Mucosa of descending colon (tissue), 3 donors: Measurements from ENCODE around the gene EPN2. TPM values are rescaled to one million over a fixed set of nuclear protein-coding genes. Genes with fewer than 3 reads are reported as not detected.
A peak's percentile ranks its signal among the peaks of the same experiment; 100 is the strongest.

ENCODE experiments used
- ATAC-seq: fragments of 200-7000 bp; cut with Tn5 transposase; one replicate; pipeline ENCODE4 v1.9.1; 2020; ENCODE audit warnings: mild to moderate bottlenecking, moderate library complexity
- DNase-seq, 3 donors: peaks; one replicate each; pipeline ENCODE4 v3.0.0-alpha.2; 2020
- H3K36me3 ChIP-seq: fragments of 200-600 bp; one replicate; pipeline ENCODE4 v1.8.0; 2021; ENCODE audit warnings: low read depth, mild to moderate bottlenecking
- H3K4me1 ChIP-seq: fragments of 200-600 bp; one replicate; pipeline ENCODE4 v1.8.0; 2021; ENCODE audit warnings: low read depth, mild to moderate bottlenecking
- H3K4me3 ChIP-seq: fragments of 200-600 bp; one replicate; pipeline ENCODE4 v1.8.0; 2021; ENCODE audit warnings: mild to moderate bottlenecking
- H3K9me3 ChIP-seq: fragments of 200-600 bp; one replicate; pipeline ENCODE4 v1.8.0; 2021; ENCODE audit warnings: mild to moderate bottlenecking
- CTCF ChIP-seq: fragments of 200-600 bp; IDR thresholded peaks from one replicate; pipeline ENCODE4 v1.8.0; 2022; ENCODE audit warnings: antibody characterized with exemption, mild to moderate bottlenecking
- intact Hi-C, 2 donors: fragments of 100-400 bp; cut with DNase I in 1 of 2; cut with micrococcal nuclease in 1 of 2; formaldehyde crosslinking; loops; one replicate each; pipeline versions ENCODE4 v1.11.0 to v1.11.1; 2022; cut with DNase I, micrococcal nuclease
- total RNA-seq, 3 donors: library from RNA; stranded (reverse); fragmentation: NEBNext Ultra II Directional in 2 of 3; extraction: Animal tissue kit (Norgen Biotek cat#: 25700) in 2 of 3; gene quantifications; one replicate each; pipeline versions ENCODE4 v1.2.1 to v1.2.4, GENCODE V29; 2021 to 2023
- donor health status: DM: no; HTN: no; CAD: no; lungs with moderate emphysema.
- donor health status: DM: no; HTN: no; CAD: no.
- donor health status: DM: no; HTN: yes; CAD: no.

The EPN2 gene
- total RNA-seq, 3 donors from 2014 or later: 32.6 to 75.8 (median 45.0) TPM

GRCh38 chr17:19268611-19269010 is 31.4 kb downstream of the EPN2 start:
- TF ChIP-seq CTCF: no peak

GRCh38 chr17:19269106-19269505 is 31.9 kb downstream of the EPN2 start:
- no peak for TF ChIP-seq CTCF
- DNase-seq: no peak
- Histone ChIP-seq H3K36me3 (no peaks in the 10 kb centered on the region), H3K4me3 (no peak overlapping the region), H3K4me1 (peaks cover 39% of the 10 kb centered on the region), H3K9me3 (no peaks in the 10 kb centered on the region)
- ATAC-seq: peak; percentile 71
- intact Hi-C loops: no loop called here

More at GRCh38 chr17:19268611-19269010, 31.4 kb downstream of the EPN2 start:
- ATAC-seq: peak; percentile 57
- intact Hi-C loops: no loop called here
- H3K4me1 ChIP-seq: peaks cover 43% of the 10 kb centered on the region
- H3K4me3 ChIP-seq: no peak overlapping the region
- H3K36me3 ChIP-seq: no peaks in the 10 kb centered on the region
- no peak for DNase-seq
- H3K9me3 ChIP-seq: no peaks in the 10 kb centered on the region

GRCh38 chr17:19269641-19270040 is 32.5 kb downstream of the EPN2 start:
- no peak overlapping the region for H3K4me3 ChIP-seq
- ATAC-seq (no peak), DNase-seq (no peak)
- no peak for TF ChIP-seq CTCF
- H3K9me3 ChIP-seq: no peaks in the 10 kb centered on the region
- H3K36me3 ChIP-seq: no peaks in the 10 kb centered on the region
- H3K4me1 ChIP-seq: peaks cover 33% of the 10 kb centered on the region
- intact Hi-C loops: no loop called here

GRCh38 chr17:19270347-19270703 is 33.2 kb downstream of the EPN2 start:
- H3K4me3 ChIP-seq: no peak overlapping the region
- DNase-seq (no peak), ATAC-seq (peak; percentile 10)
- no peaks in the 10 kb centered on the region for H3K36me3 ChIP-seq
- no peaks in the 10 kb centered on the region for H3K9me3 ChIP-seq
- no peak for TF ChIP-seq CTCF
- peaks cover 31% of the 10 kb centered on the region for H3K4me1 ChIP-seq
- intact Hi-C loops: no loop called here

- DNase-seq (peak in 1 of 3 donors; percentile 46), ATAC-seq (peak; percentile 78)
- Histone ChIP-seq H3K36me3 (no peaks in the 10 kb centered on the region), H3K4me3 (no peak overlapping the region), H3K4me1 (peaks cover 31% of the 10 kb centered on the region), H3K9me3 (no peaks in the 10 kb centered on the region)
- TF ChIP-seq CTCF: no peak
- intact Hi-C loops: no loop called here
Measured at GRCh38 chr17:19270704-19271611, 33.8 kb downstream of the EPN2 start.
